Measurements from ENCODE around the gene MRPS35.
A peak's percentile ranks its signal among the peaks of the same experiment; 100 is the strongest.

MRPS35 gene

GRCh38 chr12:27710592-27711316 is at the start of gene MRPS35:
Gene MRPS35, plus strand, starts transcription at chr12:27710832. Its CDS starts 12 bp downstream, at chr12:27710844.
- peak; percentile 90 for DNase-seq

- DNase-seq, result no peak
Measured at GRCh38 chr12:27665704-27666103, 44.9 kb upstream of the MRPS35 start.

GRCh38 chr12:27666510-27666909 is 44.1 kb upstream of the MRPS35 start:
- DNase-seq, result no peak

GRCh38 chr12:27667540-27667939 is 43.1 kb upstream of the MRPS35 start:
- no peak for DNase-seq

GRCh38 chr12:27672051-27672450 is 38.6 kb upstream of the MRPS35 start:
- no peak for DNase-seq

GRCh38 chr12:27672643-27673042 is 38.0 kb upstream of the MRPS35 start:
- DNase-seq, result no peak

- DNase-seq, result no peak
Measured at GRCh38 chr12:27673101-27673718, 37.4 kb upstream of the MRPS35 start.

- DNase-seq, result no peak
Measured at GRCh38 chr12:27674989-27675388, 35.6 kb upstream of the MRPS35 start.

GRCh38 chr12:27680619-27681018 is 30.0 kb upstream of the MRPS35 start:
- DNase-seq, result no peak

- DNase-seq, result no peak
Measured at GRCh38 chr12:27682534-27682933, 28.1 kb upstream of the MRPS35 start.

- no peak for DNase-seq
Measured at GRCh38 chr12:27685274-27685673, 25.4 kb upstream of the MRPS35 start.

GRCh38 chr12:27686147-27686546 is 24.5 kb upstream of the MRPS35 start:
- no peak for DNase-seq

- no peak for DNase-seq
Measured at GRCh38 chr12:27688671-27689070, 22.0 kb upstream of the MRPS35 start.

- DNase-seq, result no peak
Measured at GRCh38 chr12:27689558-27690180, 21.0 kb upstream of the MRPS35 start.

- DNase-seq, result no peak
Measured at GRCh38 chr12:27693403-27693802, 17.2 kb upstream of the MRPS35 start.

GRCh38 chr12:27695556-27696292 is 14.9 kb upstream of the MRPS35 start:
- DNase-seq, result no peak

GRCh38 chr12:27696293-27696652 is 14.4 kb upstream of the MRPS35 start, which contains the start of gene REP15:
Gene REP15, plus strand, starts transcription at chr12:27696447. Its CDS starts 116 bp downstream, at chr12:27696563.
- DNase-seq, result no peak

- DNase-seq, result no peak
Measured at GRCh38 chr12:27696864-27697564, 13.6 kb upstream of the MRPS35 start.

GRCh38 chr12:27703720-27704452 is 6.7 kb upstream of the MRPS35 start:
- DNase-seq, result peak; percentile 75

- no peak for DNase-seq
Measured at GRCh38 chr12:27705263-27705662, 5.4 kb upstream of the MRPS35 start.

GRCh38 chr12:27707216-27707615 is 3.4 kb upstream of the MRPS35 start:
- no peak for DNase-seq

All from NCI-H1694 treated with DMSO at 0.1 percent for 48 hours (cell line).